ENCODE results near the gene SYCP2.

GRCh38 chr20:59813948-59814839, 119.2 kb downstream of the SYCP2 start:
- no peak for TF ChIP-seq CTCF (IDR thresholded peaks at IDR 0.05; ENCODE audit: poor library complexity)
- no peak for TF ChIP-seq EZH2 (IDR thresholded peaks at IDR 0.05; ENCODE audit: borderline replicate concordance)
